ENCODE measurements around the gene MICALL1.

DNA sequence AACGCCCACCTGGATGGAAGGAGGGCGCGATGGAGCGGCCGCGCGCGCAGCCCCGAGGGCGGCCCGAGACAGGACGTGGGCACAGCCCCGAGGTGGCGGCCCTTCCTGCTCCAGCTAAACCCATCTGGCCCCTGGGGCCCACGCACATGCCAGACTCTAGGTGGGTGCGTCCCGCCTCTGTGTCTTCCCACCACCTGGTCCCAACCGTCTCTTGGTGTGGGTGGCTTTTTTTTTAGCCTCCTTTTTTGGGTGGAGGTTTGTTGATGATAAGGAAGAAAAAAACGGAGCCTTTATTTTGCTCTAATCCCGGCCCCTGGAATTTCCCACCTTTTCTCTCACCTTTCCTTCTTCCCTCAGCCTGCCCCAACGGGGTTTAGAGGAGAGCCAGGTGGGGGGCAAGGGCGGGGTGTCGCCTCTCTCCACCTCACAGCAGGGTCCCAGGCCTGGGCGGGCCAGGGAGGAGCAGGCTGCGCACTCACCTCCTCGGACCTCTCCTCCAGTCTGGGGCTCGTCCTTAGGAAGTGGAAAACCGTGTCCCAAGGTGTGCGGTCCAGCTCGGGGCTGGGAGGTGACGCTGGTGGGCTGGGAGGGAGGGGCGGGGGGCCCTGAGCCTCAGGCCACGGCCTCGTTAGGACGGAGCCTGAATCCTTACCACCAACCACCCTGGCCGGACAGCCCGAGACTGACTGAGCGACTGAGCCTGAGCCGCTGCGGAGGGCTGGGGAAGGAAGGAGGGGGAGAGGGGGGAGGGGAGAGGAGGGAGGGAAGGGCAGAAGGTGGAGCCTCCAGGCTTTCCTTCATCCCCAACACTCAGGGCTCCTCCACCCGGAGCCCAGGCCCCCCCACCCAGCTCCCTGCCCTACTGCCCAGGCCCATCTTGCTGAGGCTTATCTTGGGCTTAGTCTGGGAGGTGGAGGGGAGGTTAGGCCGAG is 78.0 kb downstream of the MICALL1 start, which contains the start of gene SOX10:
- TF ChIP-seq FOXA1 (IDR thresholded peaks at IDR 0.05) (no peak), SP1 (IDR thresholded peaks at IDR 0.05) (no peak), SUZ12 (IDR thresholded peaks at IDR 0.05) (no peak), FOXM1 (IDR thresholded peaks at IDR 0.05; ENCODE audit: borderline replicate concordance) (no peak), TARDBP (IDR thresholded peaks at IDR 0.05) (no peak), NFRKB (IDR thresholded peaks at IDR 0.05) (no peak)

Data from HEK293T (cell line).